HEK293 (cell line): Measurements from ENCODE around the gene C2orf72.

Experiments used
- CTCF ChIA-PET: fragments of 350-600 bp; formaldehyde crosslinking; extraction: SDS; loops from one replicate; lab custom pipeline; 2021; ENCODE audit warnings: antibody characterized with exemption; lab: Yijun Ruan, JAX
- POLR2A ChIA-PET: fragments of 300-600 bp; formaldehyde crosslinking; extraction: SDS; loops from one replicate; lab custom pipeline; 2020; ENCODE audit warnings: antibody characterized with exemption, inconsistent platforms; lab: Yijun Ruan, JAX
- H3K27ac ChIP-seq: fragments of 200-500 bp; sonication (Bioruptor generic); 2 replicates; pipeline ENCODE4 v1.5.1; 2014; ENCODE audit warnings: low read depth, low read length, control low read depth, inconsistent platforms; ENCODE audit errors: extremely low read depth
- H3K36me3 ChIP-seq, 2 experiments: fragments of 200-500 bp in 1 of 2; sonication (Bioruptor generic) in 1 of 2; 1 replicate in 1 of 2; 2 replicates in 1 of 2; pipeline ENCODE4 v1.5.1; 2014 to 2017; ENCODE audit warnings: inconsistent platforms in 2 of 2, low read length in 2 of 2; ENCODE audit not compliant: control insufficient read depth in 2 of 2, insufficient read depth in 1 of 2
- H3K4me1 ChIP-seq: fragments of 200-500 bp; sonication (Bioruptor generic); 2 replicates; pipeline ENCODE4 v1.5.1; 2014; ENCODE audit warnings: mild to moderate bottlenecking, low read length, inconsistent platforms; ENCODE audit not compliant: control insufficient read depth, insufficient read depth
- H3K4me3 ChIP-seq: 2 replicates; pipeline ENCODE4 v1.5.1; 2011; ENCODE audit warnings: low read depth, mild to moderate bottlenecking, control low read depth, low read length, moderate library complexity
- H3K9me3 ChIP-seq: fragments of 200-500 bp; sonication (Bioruptor generic); 2 replicates; pipeline ENCODE4 v1.5.1; 2014; ENCODE audit warnings: low read depth, low read length, inconsistent platforms; ENCODE audit not compliant: control insufficient read depth, insufficient read depth
- EGR2 ChIP-seq: fragments of 450-650 bp; formaldehyde crosslinking; IDR thresholded peaks from 2 replicates; pipeline ENCODE4 v1.5.1; 2016; ENCODE audit warnings: low read depth, missing biosample characterization, missing genetic modification characterization
- SETDB1 ChIP-seq: IDR thresholded peaks from one replicate; pipeline ENCODE4 v1.6.1; 2017; ENCODE audit warnings: mild to moderate bottlenecking, low read length, moderate library complexity, mixed read lengths; ENCODE audit not compliant: insufficient read length
- ZBTB48 ChIP-seq: fragments of 450-650 bp; formaldehyde crosslinking; IDR thresholded peaks from 2 replicates; pipeline ENCODE4 v1.5.1; 2016; ENCODE audit warnings: missing biosample characterization, missing genetic modification characterization
- ZNF133 ChIP-seq: fragments of 450-650 bp; formaldehyde crosslinking; IDR thresholded peaks from 2 replicates; pipeline ENCODE4 v1.5.1; 2016; ENCODE audit warnings: missing biosample characterization, missing genetic modification characterization
- ZNF155 ChIP-seq: fragments of 450-650 bp; formaldehyde crosslinking; IDR thresholded peaks from 2 replicates; pipeline ENCODE4 v1.5.1; 2016; ENCODE audit warnings: missing biosample characterization, missing genetic modification characterization
- ZNF157 ChIP-seq: fragments of 450-650 bp; formaldehyde crosslinking; IDR thresholded peaks from 2 replicates; pipeline ENCODE4 v1.5.1; 2016; ENCODE audit warnings: missing biosample characterization, missing genetic modification characterization
- ZNF175 ChIP-seq: fragments of 450-650 bp; formaldehyde crosslinking; IDR thresholded peaks from 2 replicates; pipeline ENCODE4 v1.5.1; 2016; ENCODE audit warnings: missing biosample characterization, missing genetic modification characterization
- ZNF184 ChIP-seq: fragments of 450-650 bp; IDR thresholded peaks from 2 replicates; pipeline ENCODE4 v1.5.1; 2018; ENCODE audit warnings: missing biosample characterization, mild to moderate bottlenecking, missing genetic modification characterization
- ZNF529 ChIP-seq: fragments of 450-650 bp; formaldehyde crosslinking; IDR thresholded peaks from 2 replicates; pipeline ENCODE4 v1.5.1; 2017; ENCODE audit warnings: missing genetic modification characterization, missing biosample characterization; ENCODE audit not compliant: insufficient replicate concordance
- ZNF549 ChIP-seq: fragments of 450-650 bp; IDR thresholded peaks from 2 replicates; pipeline ENCODE4 v1.5.1; 2018; ENCODE audit warnings: missing biosample characterization, missing genetic modification characterization, mild to moderate bottlenecking, inconsistent platforms, moderate library complexity
- ZNF747 ChIP-seq: fragments of 450-650 bp; formaldehyde crosslinking; IDR thresholded peaks from 2 replicates; pipeline ENCODE4 v1.5.1; 2016; ENCODE audit warnings: missing biosample characterization, missing genetic modification characterization
- ZNF768 ChIP-seq: fragments of 450-650 bp; formaldehyde crosslinking; IDR thresholded peaks from 2 replicates; pipeline ENCODE4 v1.5.1; 2018; ENCODE audit warnings: missing biosample characterization, mild to moderate bottlenecking, missing genetic modification characterization
- TF ChIP-seq, protein P1 (sequence below): fragments of 450-650 bp; formaldehyde crosslinking; conservative IDR thresholded peaks from 2 replicates; pipeline ENCODE4 v1.5.1; 2016; ENCODE audit warnings: low read depth, missing biosample characterization, missing genetic modification characterization
- TF ChIP-seq, protein P2 (sequence below): fragments of 450-650 bp; formaldehyde crosslinking; IDR thresholded peaks from 2 replicates; pipeline ENCODE4 v1.5.1; 2016; ENCODE audit warnings: missing biosample characterization, missing genetic modification characterization
- TF ChIP-seq, protein P3 (sequence below): fragments of 450-650 bp; formaldehyde crosslinking; IDR thresholded peaks from 2 replicates; pipeline ENCODE4 v1.5.1; 2017; ENCODE audit warnings: missing biosample characterization, missing genetic modification characterization
- TF ChIP-seq, protein P4 (sequence below): fragments of 450-650 bp; formaldehyde crosslinking; optimal IDR thresholded peaks from 2 replicates; pipeline ENCODE3; 2016; ENCODE audit warnings: missing biosample characterization, mild to moderate bottlenecking, missing genetic modification characterization
- TF ChIP-seq, protein P5 (sequence below): fragments of 450-650 bp; formaldehyde crosslinking; IDR thresholded peaks from 2 replicates; pipeline ENCODE4 v1.5.1; 2016; ENCODE audit warnings: missing biosample characterization, missing genetic modification characterization
- TF ChIP-seq, protein P6 (sequence below): fragments of 450-650 bp; formaldehyde crosslinking; IDR thresholded peaks from 2 replicates; pipeline ENCODE4 v1.5.1; 2017; ENCODE audit warnings: missing biosample characterization, missing genetic modification characterization

The C2orf72 gene

DNA sequence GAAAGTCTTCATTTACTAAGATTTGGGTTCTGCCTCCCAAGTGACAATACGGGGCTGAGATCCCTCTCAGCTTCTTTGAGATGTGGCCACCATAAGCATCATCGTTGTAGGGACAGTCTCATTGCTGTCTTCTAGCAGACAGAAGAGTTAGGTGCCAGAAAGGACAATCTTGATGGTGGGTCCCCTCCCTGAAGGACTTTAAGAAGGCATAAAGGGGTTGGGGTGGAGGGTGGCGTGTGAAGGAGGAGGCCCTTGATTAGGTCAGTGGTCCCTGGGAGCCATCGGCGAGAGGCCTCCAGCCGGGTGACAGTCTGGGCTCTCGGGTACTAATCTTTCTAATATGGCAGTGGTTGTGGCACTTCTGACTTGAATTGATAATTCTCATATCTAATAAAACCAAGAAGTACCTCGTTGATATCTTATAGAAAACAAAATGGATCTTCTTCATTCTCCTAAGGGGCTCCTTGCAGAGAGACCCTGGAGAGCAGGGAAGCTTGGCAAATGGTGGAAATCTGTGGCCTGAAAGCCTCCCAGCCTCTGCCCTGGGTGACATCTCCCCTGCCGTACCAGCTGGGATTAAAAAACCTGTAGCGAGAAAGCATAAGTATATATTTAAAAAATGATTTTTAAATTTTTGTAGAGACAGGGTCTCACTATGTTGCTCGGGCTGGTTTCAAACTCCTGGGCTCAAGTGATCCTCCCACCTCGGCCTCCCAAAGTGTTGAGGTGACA lies 12.1 kb downstream of the C2orf72 start (continued):
- TF ChIP-seq, protein P1, sequence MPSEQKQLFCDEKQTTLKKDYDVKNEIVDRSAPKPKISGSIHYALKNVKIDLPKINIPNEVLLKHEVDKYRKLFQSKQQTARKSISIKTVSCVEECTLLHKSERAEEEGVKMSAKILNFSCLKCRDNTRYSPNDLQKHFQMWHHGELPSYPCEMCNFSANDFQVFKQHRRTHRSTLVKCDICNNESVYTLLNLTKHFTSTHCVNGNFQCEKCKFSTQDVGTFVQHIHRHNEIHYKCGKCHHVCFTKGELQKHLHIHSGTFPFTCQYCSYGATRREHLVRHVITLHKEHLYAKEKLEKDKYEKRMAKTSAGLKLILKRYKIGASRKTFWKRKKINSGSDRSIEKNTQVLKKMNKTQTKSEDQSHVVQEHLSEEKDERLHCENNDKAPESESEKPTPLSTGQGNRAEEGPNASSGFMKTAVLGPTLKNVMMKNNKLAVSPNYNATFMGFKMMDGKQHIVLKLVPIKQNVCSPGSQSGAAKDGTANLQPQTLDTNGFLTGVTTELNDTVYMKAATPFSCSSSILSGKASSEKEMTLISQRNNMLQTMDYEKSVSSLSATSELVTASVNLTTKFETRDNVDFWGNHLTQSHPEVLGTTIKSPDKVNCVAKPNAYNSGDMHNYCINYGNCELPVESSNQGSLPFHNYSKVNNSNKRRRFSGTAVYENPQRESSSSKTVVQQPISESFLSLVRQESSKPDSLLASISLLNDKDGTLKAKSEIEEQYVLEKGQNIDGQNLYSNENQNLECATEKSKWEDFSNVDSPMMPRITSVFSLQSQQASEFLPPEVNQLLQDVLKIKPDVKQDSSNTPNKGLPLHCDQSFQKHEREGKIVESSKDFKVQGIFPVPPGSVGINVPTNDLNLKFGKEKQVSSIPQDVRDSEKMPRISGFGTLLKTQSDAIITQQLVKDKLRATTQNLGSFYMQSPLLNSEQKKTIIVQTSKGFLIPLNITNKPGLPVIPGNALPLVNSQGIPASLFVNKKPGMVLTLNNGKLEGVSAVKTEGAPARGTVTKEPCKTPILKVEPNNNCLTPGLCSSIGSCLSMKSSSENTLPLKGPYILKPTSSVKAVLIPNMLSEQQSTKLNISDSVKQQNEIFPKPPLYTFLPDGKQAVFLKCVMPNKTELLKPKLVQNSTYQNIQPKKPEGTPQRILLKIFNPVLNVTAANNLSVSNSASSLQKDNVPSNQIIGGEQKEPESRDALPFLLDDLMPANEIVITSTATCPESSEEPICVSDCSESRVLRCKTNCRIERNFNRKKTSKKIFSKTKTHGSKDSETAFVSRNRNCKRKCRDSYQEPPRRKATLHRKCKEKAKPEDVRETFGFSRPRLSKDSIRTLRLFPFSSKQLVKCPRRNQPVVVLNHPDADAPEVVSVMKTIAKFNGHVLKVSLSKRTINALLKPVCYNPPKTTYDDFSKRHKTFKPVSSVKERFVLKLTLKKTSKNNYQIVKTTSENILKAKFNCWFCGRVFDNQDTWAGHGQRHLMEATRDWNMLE, result no peak
- TF ChIP-seq ZNF184 (tag by site-specific recombination) (no peak), ZNF747 (tag by site-specific recombination) (no peak), EGR2 (tag by site-specific recombination) (no peak), ZNF133 (tag by site-specific recombination) (no peak)

DNA sequence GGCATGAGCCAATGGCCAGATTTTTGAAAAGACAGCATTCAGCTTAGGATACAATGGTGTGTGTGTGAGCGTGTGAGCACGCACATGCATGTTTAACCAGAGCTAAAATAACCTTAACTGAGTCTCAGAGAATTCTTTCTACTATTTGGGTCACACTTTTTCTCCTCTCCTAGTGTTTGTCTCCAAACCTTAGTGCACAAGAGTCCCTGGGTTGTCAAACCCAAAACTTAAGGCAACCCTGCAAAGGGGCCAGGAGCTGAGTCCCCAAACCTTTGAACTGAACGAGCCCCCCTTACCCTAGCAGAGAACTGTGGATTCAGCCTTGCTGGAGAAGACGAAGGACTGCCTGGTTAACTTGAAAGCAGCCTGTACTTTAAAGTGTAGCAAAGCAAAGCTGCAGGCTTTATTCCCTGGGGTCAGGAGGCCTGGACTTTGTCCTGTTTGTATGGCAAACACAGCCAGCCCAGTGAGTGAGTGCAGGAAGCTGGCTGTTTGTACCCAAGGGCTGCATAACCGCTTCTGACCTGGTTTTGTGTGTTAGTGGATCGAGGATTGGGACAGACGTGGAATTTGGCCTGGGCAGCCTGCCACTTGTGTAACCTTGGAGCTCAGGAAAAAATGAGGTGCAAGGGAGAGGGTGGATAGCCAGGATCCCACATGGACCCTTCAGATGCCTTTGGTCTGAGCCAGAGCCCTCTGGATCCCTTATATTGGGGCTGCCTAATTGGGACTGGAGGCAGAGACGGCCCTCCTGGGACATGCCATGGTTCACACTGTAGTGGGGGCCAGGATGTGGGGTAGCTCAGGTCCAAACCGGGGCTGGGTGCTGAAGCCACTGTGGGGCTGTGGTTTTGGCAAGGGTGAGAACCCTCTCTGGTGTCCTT lies 12.9 kb downstream of the C2orf72 start:
- H3K36me3 ChIP-seq, result peaks cover 0 to 23% of the 10 kb centered on the region in 2 experiments; a peak in 1 of 3 replicates
- CTCF ChIA-PET, result interaction anchor here (0.6 to 1.8 kb wide), 4 partner anchors 10 to 627 kb away, joined by 3 to 6 read pairs (median 4); no protein-coding TSS in a partner anchor
- no peak overlapping the region for H3K27ac ChIP-seq
- no peak overlapping the region for H3K4me3 ChIP-seq
- no peaks in the 10 kb centered on the region for H3K4me1 ChIP-seq
- POLR2A ChIA-PET, result interaction anchor here (1.0 kb wide), 1 partner anchor 63 kb away, joined by 3 read pairs; no protein-coding TSS in a partner anchor
- H3K9me3 ChIP-seq, result no peaks in the 10 kb centered on the region
- TF ChIP-seq ZNF768 (tag by site-specific recombination) (no peak), ZNF175 (no peak), ZNF155 (no peak), SETDB1 (no peak), ZNF157 (tag by site-specific recombination) (no peak), ZNF549 (no peak), ZBTB48 (tag by site-specific recombination) (no peak), ZNF529 (tag by site-specific recombination) (no peak)
- TF ChIP-seq, protein P2, sequence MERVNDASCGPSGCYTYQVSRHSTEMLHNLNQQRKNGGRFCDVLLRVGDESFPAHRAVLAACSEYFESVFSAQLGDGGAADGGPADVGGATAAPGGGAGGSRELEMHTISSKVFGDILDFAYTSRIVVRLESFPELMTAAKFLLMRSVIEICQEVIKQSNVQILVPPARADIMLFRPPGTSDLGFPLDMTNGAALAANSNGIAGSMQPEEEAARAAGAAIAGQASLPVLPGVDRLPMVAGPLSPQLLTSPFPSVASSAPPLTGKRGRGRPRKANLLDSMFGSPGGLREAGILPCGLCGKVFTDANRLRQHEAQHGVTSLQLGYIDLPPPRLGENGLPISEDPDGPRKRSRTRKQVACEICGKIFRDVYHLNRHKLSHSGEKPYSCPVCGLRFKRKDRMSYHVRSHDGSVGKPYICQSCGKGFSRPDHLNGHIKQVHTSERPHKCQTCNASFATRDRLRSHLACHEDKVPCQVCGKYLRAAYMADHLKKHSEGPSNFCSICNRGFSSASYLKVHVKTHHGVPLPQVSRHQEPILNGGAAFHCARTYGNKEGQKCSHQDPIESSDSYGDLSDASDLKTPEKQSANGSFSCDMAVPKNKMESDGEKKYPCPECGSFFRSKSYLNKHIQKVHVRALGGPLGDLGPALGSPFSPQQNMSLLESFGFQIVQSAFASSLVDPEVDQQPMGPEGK (tag by site-specific recombination), result no peak
- TF ChIP-seq, protein P3, sequence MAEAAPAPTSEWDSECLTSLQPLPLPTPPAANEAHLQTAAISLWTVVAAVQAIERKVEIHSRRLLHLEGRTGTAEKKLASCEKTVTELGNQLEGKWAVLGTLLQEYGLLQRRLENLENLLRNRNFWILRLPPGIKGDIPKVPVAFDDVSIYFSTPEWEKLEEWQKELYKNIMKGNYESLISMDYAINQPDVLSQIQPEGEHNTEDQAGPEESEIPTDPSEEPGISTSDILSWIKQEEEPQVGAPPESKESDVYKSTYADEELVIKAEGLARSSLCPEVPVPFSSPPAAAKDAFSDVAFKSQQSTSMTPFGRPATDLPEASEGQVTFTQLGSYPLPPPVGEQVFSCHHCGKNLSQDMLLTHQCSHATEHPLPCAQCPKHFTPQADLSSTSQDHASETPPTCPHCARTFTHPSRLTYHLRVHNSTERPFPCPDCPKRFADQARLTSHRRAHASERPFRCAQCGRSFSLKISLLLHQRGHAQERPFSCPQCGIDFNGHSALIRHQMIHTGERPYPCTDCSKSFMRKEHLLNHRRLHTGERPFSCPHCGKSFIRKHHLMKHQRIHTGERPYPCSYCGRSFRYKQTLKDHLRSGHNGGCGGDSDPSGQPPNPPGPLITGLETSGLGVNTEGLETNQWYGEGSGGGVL (tag by site-specific recombination), result no peak
- TF ChIP-seq, protein P4, sequence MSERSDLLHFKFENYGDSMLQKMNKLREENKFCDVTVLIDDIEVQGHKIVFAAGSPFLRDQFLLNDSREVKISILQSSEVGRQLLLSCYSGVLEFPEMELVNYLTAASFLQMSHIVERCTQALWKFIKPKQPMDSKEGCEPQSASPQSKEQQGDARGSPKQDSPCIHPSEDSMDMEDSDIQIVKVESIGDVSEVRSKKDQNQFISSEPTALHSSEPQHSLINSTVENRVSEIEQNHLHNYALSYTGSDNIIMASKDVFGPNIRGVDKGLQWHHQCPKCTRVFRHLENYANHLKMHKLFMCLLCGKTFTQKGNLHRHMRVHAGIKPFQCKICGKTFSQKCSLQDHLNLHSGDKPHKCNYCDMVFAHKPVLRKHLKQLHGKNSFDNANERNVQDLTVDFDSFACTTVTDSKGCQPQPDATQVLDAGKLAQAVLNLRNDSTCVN (tag by site-specific recombination), result no peak
- TF ChIP-seq, protein P5, sequence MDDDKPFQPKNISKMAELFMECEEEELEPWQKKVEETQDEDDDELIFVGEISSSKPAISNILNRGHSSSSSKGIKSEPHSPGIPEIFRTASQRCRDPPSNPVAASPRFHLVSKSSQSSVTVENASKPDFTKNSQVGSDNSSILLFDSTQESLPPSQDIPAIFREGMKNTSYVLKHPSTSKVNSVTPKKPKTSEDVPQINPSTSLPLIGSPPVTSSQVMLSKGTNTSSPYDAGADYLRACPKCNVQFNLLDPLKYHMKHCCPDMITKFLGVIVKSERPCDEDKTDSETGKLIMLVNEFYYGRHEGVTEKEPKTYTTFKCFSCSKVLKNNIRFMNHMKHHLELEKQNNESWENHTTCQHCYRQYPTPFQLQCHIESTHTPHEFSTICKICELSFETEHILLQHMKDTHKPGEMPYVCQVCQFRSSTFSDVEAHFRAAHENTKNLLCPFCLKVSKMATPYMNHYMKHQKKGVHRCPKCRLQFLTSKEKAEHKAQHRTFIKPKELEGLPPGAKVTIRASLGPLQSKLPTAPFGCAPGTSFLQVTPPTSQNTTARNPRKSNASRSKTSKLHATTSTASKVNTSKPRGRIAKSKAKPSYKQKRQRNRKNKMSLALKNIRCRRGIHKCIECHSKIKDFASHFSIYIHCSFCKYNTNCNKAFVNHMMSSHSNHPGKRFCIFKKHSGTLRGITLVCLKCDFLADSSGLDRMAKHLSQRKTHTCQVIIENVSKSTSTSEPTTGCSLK (tag by site-specific recombination), result no peak
- TF ChIP-seq, protein P6, sequence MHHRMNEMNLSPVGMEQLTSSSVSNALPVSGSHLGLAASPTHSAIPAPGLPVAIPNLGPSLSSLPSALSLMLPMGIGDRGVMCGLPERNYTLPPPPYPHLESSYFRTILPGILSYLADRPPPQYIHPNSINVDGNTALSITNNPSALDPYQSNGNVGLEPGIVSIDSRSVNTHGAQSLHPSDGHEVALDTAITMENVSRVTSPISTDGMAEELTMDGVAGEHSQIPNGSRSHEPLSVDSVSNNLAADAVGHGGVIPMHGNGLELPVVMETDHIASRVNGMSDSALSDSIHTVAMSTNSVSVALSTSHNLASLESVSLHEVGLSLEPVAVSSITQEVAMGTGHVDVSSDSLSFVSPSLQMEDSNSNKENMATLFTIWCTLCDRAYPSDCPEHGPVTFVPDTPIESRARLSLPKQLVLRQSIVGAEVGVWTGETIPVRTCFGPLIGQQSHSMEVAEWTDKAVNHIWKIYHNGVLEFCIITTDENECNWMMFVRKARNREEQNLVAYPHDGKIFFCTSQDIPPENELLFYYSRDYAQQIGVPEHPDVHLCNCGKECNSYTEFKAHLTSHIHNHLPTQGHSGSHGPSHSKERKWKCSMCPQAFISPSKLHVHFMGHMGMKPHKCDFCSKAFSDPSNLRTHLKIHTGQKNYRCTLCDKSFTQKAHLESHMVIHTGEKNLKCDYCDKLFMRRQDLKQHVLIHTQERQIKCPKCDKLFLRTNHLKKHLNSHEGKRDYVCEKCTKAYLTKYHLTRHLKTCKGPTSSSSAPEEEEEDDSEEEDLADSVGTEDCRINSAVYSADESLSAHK (tag by site-specific recombination), result no peak
